ENCODE data around the gene PKP4.
A peak's percentile ranks its signal among the peaks of the same experiment; 100 is the strongest.

PKP4 gene

GRCh38 chr2:158544998-158545397, 88.2 kb downstream of the PKP4 start:
- no peak for DNase-seq

GRCh38 chr2:158546412-158547144, 89.8 kb downstream of the PKP4 start:
- no peak for DNase-seq

- DNase-seq = no peak
Measured at GRCh38 chr2:158553257-158553656, 96.5 kb downstream of the PKP4 start.

GRCh38 chr2:158554996-158555395, 98.2 kb downstream of the PKP4 start:
- DNase-seq = no peak

- no peak for DNase-seq
Measured at GRCh38 chr2:158556124-158556523, 99.4 kb downstream of the PKP4 start.

- DNase-seq = no peak
Measured at GRCh38 chr2:158557752-158558151, 101.0 kb downstream of the PKP4 start.

- DNase-seq = no peak
Measured at GRCh38 chr2:158559252-158559651, 102.5 kb downstream of the PKP4 start.

DNA sequence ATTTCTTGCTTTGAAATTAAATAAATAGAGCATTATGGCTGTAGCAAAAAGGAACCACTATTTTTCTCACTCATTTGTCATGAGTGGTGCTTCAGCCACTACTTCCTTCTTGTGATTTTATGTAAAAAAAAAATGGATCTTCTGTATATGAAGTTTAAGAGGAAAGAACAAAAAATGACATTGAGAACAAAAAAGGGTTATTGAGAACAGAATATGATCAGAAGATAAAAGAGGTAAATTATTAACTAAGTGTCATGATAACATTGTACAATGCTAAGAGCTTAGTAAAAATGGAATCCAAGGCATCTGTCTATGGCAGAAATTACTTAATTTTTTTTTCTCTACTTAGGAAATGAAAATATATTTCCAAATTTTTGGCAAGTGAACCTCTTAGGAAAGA, 103.5 kb downstream of the PKP4 start:
- no peak for DNase-seq

GRCh38 chr2:158561054-158561453, 104.3 kb downstream of the PKP4 start:
- DNase-seq = no peak

DNA sequence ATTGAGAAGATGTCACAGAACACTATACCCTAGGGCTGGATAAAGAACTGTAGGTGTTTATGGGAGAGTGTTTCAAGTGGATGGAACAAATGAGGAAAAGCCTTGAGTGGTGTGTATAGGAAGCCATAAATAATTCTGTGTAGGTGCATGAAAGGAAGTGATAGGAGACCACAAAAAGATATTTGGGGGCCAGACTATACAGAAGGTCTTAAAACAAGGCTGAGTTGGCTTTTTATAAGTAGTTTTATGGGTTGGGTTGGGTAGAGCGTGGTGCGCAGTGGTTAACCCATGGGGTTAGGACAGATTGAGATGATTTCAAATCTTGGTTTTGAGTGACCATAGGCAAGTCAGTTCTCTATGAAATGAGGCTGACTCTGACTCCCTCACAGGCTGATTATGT, 110.5 kb downstream of the PKP4 start:
- no peak for DNase-seq

- DNase-seq = no peak
Measured at GRCh38 chr2:158569284-158569683, 112.5 kb downstream of the PKP4 start.

- DNase-seq = no peak
Measured at GRCh38 chr2:158570869-158571268, 114.1 kb downstream of the PKP4 start.

GRCh38 chr2:158573739-158574138, 117.0 kb downstream of the PKP4 start:
- DNase-seq = no peak

DNA sequence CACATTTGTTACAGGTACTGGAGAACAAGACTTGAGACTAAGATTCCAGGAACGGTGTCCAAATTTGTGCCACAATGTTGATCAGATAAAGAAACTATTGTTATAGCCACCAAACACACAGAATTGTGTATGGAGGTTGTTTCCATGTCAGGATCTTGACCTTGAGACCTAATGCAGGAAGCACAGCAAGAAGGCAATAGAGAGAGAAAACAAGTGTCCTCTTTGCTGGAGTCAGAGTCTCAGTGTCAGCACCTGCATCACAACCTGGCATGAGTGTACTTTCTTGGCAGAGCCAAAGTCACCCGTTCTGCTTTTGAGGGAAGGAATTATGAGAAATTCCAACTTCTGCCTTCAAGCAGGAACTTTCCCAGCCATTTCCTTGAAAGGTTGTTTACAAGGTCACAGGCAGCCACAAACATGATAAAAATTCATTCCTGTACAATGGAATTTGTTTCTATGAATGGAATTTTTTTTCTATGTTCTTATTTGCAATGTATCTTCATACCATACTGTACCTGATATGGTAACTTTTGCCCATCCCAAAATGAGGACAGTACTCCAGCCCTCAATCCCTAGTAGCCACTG, 118.4 kb downstream of the PKP4 start:
- no peak for DNase-seq

- no peak for DNase-seq
Measured at GRCh38 chr2:158577141-158577540, 120.4 kb downstream of the PKP4 start.

- DNase-seq = no peak
Measured at GRCh38 chr2:158578703-158579330, 122.1 kb downstream of the PKP4 start.

DNA sequence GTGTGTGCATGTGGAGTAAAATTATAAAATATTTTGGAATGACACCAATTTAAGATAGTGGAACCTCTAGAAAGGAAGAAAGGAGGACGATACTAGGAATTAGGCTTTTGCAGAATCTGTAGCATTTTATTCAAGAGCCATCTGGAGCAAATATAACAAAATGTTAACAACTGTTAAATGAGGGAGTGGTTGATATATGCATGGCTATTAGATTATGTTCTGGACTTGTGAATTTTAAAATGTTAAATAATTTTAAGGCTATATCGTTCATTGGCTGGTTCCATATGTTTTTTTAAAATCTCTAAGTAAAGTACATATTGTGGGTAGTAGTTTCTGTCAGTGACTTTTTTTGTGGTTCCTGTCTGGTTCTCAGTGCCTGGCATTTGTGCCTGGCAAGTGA, 123.2 kb downstream of the PKP4 start:
- DNase-seq = no peak

DNA sequence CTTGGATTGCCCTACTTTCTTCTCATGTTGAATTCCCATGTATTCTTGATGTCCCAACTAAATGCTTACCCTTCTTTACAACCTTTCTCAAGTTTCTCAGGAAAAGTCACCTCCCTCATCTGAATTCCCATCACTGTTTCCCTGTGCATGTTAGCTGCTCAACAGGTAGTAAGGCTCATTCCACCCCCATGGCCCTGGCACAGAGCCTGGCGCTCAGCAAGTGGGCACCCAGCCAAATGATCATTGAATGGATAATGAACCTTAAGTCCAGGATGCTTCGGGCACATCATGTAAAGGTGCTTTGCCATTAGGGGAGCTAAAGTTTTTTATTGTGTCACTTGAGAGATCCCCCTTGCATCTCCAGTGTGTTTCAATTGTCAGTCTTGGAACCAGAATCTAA, 124.0 kb downstream of the PKP4 start:
- DNase-seq = peak; percentile 78

- no peak for DNase-seq
Measured at GRCh38 chr2:158582670-158583069, 125.9 kb downstream of the PKP4 start.

DNA sequence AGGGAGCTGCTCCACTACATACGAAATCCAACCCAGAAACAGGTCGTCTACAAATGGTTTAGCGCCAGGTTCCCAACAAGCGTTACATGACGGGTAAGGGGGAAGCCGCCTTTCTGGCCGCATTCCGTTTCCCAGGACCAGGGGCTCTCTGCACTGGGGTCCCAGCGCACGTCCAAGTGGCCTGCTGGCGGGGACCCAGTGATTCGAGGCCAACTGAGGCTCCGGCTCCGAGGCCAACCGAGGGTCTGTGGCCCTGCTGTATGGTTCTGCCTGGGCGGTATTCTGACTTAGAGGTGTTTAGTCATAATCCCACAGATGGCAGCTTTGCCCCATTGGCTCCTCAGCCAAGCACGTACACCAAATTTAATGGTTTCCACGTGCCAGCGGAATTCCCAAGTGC, 127.2 kb downstream of the PKP4 start:
- DNase-seq = no peak

GRCh38 chr2:158586491-158586890, 129.7 kb downstream of the PKP4 start:
- no peak for DNase-seq

DNA sequence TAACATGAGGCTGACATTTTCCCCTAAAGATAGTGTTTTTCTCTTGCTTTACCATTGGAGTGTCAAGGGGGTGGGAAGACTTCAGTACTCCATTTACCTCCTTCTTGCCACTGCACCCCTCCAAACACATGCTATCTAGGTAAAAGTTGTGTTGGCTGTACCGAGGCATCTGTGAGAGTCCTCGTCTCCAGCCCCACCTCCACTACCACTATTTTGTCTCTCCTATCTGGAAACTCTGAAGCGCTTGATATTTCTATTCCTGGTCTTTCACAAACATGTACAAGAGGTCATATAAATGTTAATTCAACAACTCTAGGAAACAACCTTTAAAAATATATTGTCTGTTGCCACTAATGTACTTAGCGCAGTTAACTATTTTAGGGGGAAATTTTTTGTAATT, 132.6 kb downstream of the PKP4 start:
- no peak for DNase-seq

- no peak for DNase-seq
Measured at GRCh38 chr2:158598862-158599517, 142.2 kb downstream of the PKP4 start.

DNA sequence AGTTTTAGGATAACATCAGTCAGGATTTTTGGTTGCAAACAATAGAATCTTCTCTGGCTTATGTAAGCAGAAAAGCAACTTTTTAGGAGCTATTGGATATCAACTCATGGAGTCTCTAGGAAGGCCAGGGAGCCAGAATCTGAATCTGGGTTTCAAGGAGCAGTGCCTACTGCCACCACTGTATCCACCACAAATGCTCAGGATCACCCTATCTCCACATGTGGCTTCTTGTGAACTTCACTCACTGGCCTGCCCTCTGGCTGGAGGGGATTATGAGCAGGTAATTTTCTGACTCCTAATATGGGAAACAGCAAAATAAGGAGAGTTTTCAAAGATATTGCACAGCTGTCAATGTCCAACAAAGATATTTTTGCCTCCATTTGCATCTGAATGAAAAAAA, 142.9 kb downstream of the PKP4 start:
- DNase-seq = no peak
